HG03095 (cell line): Measurements from ENCODE around the gene UGP2.
"Not testable (repeated sequence)": the region's sequence is repeated elsewhere in the genome, so short reads cannot be mapped to it uniquely, and the experiment has no call there.

ENCODE experiments used
- ATAC-seq: cut with Tn5 transposase; IDR thresholded peaks from one replicate; pipeline ENCODE4 v1.9.1; 2021; ENCODE audit warnings: moderate library complexity; ENCODE audit not compliant: unreplicated experiment

The UGP2 gene

DNA sequence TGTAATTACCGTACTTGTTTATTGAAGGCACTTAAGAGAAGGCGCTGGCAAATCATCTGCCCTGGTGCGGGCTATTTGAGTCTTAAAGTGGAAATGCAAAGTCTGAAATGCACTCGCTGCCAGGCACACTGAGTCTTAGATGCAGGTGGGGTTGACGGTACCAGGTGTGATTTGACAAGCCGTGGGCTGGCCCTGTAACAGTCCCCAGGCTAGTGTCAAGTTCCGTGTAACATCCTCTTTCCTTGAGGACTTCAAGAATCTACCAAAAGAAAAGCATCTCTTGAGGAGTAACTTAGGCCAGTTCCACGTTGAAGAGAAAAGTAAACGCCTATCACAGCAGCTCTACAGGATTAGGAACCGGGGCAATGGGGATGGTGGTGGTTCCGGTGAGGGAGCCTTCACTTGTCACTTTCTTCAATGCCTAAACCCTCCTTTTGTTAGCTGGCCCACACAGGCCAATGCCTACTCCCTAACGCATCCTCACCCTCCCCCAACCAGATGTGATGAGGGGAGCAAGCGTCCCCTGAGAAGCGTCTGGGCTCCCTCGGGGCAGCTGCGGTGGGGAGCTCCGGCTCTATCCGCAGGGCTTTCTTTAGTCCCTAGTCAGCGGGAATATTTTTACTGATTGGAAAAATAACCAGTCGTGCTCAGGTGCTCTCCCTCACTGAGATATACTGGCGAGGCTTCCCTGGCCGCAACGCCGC is 1.5 kb upstream of the UGP2 start:
- ATAC-seq, result peak; percentile 20

DNA sequence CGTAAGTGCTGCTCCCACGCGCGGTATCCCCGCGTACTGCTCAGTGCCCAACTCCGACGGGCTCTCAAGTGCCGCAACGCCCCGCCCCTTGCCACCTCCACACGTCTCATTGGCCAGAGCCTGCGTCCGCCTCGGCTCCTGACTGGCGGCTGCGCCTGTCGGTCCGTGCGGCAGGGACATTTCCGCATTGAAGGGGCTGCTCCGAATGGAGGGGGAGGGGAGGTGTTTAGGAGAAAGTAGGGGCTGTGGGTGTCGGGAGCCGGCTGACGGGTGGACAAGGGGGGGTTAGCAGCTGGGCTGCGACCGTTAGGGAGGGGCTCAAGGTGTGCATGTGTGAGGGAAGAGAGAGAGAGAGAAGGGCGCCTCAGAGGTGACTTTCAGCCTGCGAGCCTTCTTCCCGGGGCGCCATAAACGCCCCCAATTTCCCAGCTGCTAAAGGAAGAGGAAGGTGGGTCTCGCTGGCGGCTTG is 877 bp upstream of the UGP2 start:
- peak; percentile 86 for ATAC-seq

DNA sequence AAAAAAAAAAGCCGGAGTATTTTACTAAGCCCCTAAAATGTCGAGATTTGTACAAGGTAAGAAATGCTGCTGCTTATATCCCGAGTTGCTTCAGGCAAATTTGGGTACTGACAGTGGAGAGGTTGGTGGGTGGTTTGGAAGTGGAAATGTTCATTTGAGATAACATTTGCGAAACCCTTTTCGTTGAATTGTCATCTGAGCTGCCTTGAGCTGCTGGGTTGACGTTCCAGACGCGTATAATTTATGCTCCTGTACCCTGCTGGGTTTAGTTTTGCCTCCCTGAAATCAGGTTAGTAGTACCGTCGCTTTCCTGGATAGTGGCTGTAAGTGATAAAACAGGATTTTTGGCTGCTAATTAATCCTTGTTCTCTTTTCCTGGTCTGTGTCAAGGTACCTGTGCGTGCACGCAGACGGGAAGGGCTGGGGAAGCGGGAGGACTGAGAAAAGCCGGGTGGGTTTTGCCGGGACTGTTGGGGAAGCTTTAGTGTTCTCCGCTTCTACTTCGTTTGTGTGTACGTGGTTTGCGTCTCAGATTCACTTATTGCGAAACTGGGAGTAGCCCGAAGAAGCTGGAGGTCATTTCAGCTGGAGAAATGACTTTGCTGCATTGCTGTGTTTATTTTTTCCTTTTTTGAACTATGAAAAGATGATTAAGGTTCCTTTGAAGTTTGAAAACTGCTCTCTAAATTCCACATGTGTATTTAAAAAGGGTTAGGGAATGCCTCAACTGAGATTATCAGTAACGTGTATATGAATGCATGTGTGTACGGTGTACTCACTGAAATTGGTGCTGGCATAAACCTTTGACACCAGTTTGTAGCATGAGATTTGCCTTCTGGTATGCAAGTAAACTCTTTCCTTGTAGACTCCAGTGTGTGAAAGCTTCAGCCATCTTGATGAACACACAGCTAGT is 709 bp downstream of the UGP2 start:
- no peak for ATAC-seq

DNA sequence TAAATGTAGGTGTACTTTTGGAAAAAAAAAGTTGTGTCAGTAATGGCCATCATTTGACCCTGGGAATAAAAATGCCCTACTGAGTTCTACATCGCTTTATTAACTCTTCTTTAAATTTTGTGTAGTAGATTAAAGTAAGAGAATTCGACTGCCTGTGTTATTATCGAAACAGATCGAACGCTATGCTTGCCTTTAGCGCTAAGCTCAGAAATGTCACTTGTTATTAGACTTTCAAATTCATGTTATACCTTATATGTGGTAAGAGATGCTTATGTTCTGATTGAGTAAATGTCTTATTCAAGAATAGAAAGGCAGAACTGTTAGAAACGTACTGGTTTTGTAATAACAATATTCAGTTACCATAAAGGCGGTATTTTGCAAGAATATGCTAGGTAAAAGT is 1.4 kb downstream of the UGP2 start:
- no peak for ATAC-seq

DNA sequence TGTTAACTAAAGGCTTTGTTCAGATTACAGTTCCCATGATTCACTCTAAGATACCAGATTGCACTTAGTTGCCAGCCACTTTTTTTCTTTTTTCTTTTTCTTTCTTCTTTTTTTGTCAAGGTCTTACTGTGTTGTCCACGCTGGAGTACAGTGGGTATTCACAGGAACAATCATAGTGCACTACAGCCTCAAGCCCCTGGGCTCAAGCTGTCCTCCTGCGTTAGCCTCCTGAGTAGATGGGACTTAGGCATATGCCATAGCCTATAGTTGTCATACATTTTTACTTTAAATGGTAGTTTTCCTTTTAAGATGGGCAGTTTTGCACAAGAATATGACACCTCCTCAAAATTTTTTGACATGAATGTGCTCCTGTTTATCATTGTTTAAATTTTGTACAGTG is 2.1 kb downstream of the UGP2 start:
- no peak for ATAC-seq

DNA sequence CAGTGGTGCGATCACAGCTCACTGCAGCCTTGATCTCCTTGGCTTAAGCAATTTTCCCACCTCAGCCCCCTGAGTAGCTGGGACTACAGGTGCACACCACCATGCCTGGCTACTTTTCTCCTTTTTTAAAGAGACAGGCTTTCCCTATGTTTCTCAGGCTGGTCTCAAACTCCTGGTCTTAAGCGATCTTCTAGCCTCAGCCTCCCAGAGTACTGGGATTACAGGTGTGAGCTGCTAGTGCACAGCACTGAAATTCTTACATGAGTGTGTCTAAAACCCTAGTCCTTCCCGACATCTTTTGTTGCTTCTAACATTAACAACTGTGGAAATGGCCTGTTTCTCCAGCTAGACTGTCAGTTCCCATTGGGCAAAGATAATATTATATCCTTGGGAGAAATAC is 2.9 kb downstream of the UGP2 start:
- ATAC-seq, result no peak

DNA sequence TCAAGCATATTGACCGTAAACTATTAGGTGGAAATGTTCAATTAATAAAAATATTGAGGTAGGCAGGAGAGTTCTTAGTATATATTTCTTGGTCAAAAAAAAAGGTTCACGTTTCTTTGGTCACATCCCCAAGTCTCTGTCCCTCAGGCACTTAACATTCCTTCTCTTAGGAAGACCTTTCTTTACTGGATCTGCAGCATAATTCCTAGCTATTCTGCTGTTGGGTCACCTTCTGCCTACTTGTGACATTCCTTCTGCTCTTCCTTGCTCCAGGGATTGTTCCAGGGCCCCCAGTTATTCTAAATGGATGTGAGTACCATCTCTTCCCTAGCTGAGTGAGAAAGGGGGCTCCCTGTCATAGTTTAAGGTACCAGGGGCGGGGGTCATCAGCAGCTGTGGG is 4.2 kb downstream of the UGP2 start:
- ATAC-seq, result no peak

DNA sequence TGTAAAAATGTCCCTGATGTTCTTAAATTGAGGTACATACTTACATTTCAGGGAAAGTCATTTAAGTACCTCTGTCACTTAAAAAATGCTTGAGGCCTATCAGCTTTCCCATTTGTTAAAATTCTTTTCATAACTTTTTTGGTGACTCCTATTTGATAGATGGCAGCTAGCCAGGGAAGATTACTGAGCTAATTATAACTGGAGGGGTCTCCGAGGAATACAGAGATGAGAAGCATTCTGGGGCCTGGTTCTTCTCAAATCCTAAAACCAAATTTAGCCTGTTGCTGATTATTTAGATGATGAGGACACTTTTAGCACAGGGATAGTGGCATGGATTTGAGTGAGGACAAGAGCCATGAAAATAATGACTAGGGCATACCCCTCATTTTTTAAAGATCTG is 4.8 kb downstream of the UGP2 start:
- no peak for ATAC-seq

DNA sequence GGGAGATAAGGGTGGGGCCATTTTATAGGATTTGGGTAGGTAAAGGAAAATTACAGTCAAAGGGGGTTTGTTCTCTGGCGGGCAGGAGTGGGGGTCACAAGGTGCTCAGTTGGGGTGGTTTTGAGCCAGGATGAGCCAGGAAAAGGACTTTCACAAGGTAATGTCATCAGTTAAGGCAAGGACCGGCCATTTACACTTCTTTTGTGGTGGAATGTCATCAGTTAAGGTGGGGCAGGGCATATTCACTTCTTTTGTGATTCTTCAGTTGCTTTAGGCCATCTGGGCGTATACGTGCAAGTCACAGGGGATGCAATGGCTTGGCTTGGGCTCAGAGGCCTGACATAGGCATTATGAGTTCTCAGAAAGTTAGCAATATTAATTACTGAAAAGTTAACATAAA is 5.9 kb downstream of the UGP2 start:
- not testable (repeated sequence) for ATAC-seq

DNA sequence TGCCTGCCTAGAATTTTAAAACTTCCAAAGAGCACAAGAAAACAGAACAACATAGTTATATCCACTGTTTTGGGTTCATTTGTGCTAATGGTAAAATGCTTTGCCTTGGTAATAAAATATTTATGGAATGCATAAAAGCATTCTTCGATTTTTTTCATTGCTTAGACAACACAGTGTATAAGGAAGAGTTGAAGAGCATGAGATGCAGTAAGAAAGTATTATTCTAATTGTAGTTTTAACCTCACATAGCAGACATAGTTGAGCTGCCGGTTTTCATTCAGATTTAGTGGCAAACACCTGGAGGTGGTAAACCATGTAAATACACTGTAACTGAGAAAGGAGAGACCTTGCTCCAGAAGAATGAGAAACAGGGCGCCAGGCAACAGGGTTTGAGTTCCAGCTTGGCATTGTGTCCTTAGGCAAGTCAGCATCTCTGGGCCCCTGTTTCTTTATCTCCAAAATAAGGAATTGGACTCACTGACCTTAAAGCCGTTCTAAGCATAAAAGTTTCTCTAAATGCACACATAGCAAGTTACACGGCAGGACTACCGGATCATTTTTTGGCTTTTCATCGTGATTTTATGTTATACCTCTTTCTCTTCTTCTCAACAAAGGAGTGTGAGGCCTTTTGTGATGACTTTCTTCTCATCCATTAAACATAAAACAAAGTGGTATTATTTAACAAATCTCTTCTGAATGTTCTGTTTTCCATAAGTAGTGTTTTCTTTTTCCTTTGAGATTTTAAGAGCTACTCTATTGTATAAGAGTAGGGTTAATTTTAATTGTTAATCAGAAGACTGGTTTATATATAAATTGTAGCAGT is 7.9 kb downstream of the UGP2 start:
- ATAC-seq, result no peak

DNA sequence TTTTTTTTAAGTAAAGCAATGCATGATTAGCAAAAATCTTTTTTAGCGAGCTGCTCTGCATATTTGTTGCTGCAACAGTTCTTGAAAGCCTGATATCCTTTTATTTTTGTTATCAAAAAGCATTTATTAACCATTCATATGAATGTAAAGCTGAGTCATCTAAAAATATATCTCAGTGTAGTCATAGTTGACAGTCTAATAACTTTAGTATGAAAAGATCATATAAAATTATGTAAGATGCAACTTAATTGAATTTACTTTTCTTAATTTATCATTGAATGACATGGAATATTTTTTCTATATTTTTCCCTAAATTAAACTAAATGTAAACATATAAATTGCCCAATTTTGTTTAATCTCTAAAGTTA is 8.5 kb downstream of the UGP2 start:
- ATAC-seq, result no peak

DNA sequence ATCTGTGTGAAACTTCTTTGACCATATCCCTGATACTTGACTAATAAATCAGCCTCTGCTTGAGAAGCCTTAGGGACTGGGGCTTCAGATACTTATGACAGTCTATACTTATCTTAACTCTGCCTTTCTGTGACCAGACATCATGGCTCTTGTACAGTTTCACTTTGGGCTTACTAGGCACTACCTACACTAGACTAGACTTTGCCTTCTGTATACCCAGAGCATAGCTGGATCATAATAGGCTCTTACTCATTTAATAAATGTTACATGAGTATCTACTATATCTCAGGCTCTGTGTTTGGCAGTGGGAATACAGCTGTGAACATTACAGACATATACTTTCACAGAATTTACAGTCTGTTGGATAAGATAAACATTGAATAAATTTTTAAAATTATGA is 9.0 kb downstream of the UGP2 start:
- no peak for ATAC-seq

DNA sequence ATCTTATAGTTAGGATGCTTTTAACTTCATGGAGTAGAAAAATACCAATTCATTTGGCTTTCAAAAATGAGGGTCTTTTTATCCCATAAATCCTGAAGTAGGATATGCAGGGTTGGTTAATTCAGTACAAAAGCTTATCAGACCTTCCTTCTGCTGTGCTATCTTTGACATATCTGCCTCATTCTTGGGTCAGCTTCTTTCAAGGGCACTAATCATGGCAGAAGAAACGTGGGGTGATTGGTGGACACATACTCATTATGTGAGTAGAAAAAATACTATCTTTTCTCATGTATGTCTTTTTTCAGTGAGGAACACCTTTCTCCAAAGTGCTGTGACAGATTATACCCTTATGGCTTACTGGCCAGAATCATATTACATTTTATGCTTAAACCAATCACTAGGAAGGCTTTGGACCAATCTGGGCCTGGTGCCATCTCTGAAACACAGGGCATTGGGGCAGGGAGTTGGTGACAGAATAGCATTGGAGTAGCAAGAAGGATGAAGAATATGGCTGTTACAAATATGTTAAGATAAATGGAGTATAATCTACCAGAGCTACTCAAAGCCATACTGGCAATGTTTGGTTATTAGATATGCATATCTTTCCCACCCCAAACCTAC is 10.1 kb downstream of the UGP2 start:
- ATAC-seq, result no peak

DNA sequence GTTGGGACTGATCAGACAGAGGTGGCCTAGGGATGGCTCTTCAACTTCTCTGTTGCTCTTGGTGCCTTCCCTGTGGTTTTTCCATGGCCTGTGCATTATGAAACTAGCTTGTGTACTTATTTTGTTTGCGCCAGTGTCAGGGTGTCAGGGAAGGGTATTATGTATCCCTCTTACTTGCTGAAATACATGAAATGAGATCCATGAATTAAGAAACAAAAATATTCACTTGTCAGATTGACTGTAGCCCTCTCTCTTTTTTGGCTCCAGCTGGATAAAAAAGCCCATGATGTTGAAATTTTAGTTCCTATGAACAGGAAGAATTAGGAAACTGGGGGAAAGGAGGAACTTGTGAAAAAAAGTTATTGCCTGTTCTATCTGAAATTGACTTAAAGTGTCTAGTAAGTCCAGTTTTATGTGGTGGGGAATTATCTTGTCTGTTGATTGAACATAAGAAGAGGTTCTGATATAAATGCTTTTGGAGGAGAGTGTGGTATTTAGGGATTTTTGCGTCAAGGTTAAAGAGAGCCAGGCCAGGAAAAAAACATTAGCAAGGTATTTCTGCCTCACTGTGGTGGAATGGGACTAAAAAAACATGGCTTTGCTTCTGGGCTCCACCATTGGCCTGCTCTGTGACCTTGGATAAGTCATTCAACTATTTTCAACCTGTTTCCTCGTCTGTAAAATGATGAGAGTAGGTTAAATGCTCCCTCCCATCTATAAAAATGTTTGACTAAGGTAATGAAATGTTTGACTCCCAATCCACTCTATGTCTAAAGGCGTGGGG is 12.0 kb downstream of the UGP2 start:
- ATAC-seq, result no peak

DNA sequence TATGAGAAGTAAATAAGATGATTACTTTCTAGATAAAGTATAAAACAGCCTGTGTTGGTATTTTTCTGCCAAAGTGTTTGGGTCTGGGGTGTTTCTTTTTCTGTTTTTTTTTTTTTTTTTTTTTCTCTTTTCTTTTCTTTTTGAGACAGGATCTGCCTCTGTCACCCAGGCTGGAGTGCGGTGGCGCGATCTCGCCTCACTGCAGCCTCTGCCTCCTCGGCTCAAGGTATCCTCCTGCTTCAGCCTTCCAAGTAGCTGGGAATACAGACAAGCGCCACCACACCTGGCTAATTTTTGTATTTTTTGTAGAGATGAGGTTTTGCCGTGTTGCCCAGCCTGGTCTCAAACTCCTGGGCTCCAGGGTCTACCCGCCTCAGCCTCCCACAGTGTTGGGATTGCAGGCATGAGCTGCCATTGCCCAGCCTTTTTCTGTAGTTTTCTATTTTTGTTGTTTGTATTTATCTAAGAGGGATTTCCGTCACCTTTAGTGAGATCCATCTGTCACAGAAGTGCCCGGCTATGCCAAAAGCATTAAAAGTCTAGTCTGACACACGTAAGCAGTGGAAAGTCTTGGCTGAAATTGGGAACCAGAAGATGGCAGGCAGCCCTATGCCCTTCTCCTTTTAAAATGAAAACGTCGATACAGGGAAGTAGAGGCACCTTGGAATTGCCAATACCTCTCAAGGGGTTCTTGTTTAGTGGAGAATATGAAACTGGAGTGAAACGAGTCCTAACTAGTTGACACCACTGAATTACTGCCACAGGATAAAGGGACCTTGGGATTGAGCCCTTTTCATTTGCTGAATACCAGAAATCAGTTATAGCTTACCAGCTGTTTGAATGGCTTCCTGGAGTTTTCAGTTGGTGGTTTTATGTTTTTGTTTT is 14.0 kb downstream of the UGP2 start:
- no peak for ATAC-seq

DNA sequence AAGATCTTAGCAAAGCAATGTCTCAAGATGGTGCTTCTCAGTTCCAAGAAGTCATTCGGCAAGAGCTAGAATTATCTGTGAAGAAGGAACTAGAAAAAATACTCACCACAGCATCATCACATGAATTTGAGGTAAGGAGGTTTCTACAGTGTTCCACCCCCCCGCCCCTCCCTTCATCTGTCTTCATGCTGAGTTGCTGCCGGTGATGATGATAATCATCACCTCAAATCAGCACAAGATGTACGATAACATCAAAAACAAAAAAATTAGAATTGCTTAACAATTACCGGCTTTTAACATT is 14.6 kb downstream of the UGP2 start:
- no peak for ATAC-seq

DNA sequence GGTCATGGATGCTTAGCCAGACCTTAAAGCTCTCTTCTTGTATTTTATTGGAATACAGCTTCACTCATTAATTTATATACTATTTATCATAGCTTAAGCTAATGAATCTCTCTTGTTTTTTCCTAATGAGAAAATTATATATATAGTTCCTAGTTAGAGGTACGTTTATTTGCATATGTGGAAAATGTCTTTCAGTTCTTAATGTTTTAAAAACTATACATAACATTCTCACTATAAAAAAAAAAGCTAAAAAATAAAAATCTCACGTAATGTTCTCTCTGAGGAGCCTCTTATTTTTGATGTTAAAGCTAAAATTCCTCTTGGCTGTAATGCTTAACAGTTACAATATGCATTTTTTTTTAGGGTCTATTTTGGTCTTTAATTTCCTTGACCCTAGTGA is 16.6 kb downstream of the UGP2 start:
- no peak for ATAC-seq

DNA sequence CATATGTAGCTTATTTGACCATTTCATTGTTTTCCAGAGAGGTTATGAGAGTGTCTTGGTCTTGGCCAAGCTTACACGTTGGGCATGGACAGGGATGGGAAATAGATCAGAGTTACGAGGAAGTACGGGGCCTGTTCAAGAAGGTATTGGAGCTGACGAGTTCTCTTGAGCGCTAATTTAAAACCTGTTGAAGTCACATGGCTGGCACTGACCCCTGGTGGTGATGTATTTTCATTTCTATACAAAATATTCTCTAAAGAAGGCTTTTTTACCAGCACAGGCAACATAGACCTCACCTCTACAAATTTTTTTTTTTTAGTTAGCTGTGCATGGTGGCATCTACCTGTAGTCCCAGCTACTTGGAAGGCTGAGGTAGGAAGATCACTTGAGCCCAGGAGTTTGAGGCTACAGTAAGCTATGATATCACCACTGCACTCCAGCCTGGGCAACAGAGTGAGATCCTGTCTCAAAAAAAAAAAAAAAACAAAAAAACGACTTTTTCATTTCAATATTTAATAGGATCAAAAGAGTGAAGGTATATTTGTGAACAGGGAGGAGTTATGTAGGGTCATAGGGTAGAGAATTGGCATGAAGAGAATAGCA is 19.6 kb downstream of the UGP2 start:
- ATAC-seq, result no peak

DNA sequence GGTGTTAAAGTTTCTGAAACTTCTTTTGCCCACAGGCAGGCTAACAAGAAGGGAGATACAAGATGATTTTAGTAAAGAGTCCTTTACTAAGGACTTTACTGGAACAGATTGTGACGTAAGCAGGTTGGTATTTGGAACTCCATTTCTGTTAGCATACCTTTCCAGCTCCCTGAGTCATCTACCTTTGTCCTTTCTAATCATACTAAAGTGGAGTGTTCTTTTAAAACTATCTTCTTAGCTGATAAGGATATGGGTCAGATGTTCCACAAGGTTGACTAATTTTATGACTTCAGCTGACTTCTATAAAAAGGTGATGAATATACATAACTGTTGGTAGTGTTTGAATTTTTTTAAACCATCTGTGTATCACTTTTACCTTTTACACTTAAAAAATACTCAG is 21.1 kb downstream of the UGP2 start:
- ATAC-seq, result no peak
